ENCODE results near the gene METAP2.
A peak's percentile ranks its signal among the peaks of the same experiment; 100 is the strongest.
"Not testable (repeated sequence)": the region's sequence is repeated elsewhere in the genome, so short reads cannot be mapped to it uniquely, and the experiment has no call there.

The METAP2 gene

GRCh38 chr12:95473884-95474659, at the start of gene METAP2:
Gene METAP2 (plus strand): TSS chr12:95474152. CDS start chr12:95474180, 28 bp downstream.
- DNase-seq (ENCODE audit: low read depth), result peak; percentile 74

- DNase-seq (ENCODE audit: low read depth), result no peak
Measured at GRCh38 chr12:95424271-95424994, 49.5 kb upstream of the METAP2 start.

- no peak for DNase-seq (ENCODE audit: low read depth)
Measured at GRCh38 chr12:95429172-95429510, 44.8 kb upstream of the METAP2 start.

GRCh38 chr12:95431120-95431519, 42.8 kb upstream of the METAP2 start:
- no peak for DNase-seq (ENCODE audit: low read depth)

GRCh38 chr12:95435355-95435754, 38.6 kb upstream of the METAP2 start:
- no peak for DNase-seq (ENCODE audit: low read depth)

- no peak for DNase-seq (ENCODE audit: low read depth)
Measured at GRCh38 chr12:95437565-95437964, 36.4 kb upstream of the METAP2 start.

GRCh38 chr12:95439461-95440230, 34.3 kb upstream of the METAP2 start:
- DNase-seq (ENCODE audit: low read depth), result no peak

- no peak for DNase-seq (ENCODE audit: low read depth)
Measured at GRCh38 chr12:95440401-95440800, 33.6 kb upstream of the METAP2 start.

- no peak for DNase-seq (ENCODE audit: low read depth)
Measured at GRCh38 chr12:95443459-95443858, 30.5 kb upstream of the METAP2 start.

- not testable (repeated sequence) for DNase-seq (ENCODE audit: low read depth)
Measured at GRCh38 chr12:95445099-95445498, 28.9 kb upstream of the METAP2 start.

GRCh38 chr12:95445884-95446505, 28.0 kb upstream of the METAP2 start:
- DNase-seq (ENCODE audit: low read depth), result no peak

- DNase-seq (ENCODE audit: low read depth), result no peak
Measured at GRCh38 chr12:95446506-95446900, 27.4 kb upstream of the METAP2 start.

- DNase-seq (ENCODE audit: low read depth), result not testable (repeated sequence)
Measured at GRCh38 chr12:95449656-95450055, 24.3 kb upstream of the METAP2 start.

- not testable (repeated sequence) for DNase-seq (ENCODE audit: low read depth)
Measured at GRCh38 chr12:95452501-95452900, 21.5 kb upstream of the METAP2 start.

- DNase-seq (ENCODE audit: low read depth), result not testable (repeated sequence)
Measured at GRCh38 chr12:95453881-95454280, 20.1 kb upstream of the METAP2 start.

GRCh38 chr12:95454780-95455215, 19.2 kb upstream of the METAP2 start:
- not testable (repeated sequence) for DNase-seq (ENCODE audit: low read depth)

- not testable (repeated sequence) for DNase-seq (ENCODE audit: low read depth)
Measured at GRCh38 chr12:95457605-95458004, 16.3 kb upstream of the METAP2 start.

GRCh38 chr12:95458761-95459160, 15.2 kb upstream of the METAP2 start:
- DNase-seq (ENCODE audit: low read depth), result no peak

- DNase-seq (ENCODE audit: low read depth), result no peak
Measured at GRCh38 chr12:95459310-95459709, 14.6 kb upstream of the METAP2 start.

- DNase-seq (ENCODE audit: low read depth), result no peak
Measured at GRCh38 chr12:95460105-95460504, 13.8 kb upstream of the METAP2 start.

- DNase-seq (ENCODE audit: low read depth), result no peak
Measured at GRCh38 chr12:95460896-95461295, 13.1 kb upstream of the METAP2 start.

- DNase-seq (ENCODE audit: low read depth), result no peak
Measured at GRCh38 chr12:95462081-95462480, 11.9 kb upstream of the METAP2 start.
